ACC112 (cell line): ENCODE results near the gene KCNJ1.

Source experiments
- H2AFZ ChIP-seq: fragments of 200-600 bp; sonication (generic); one replicate; pipeline ENCODE4 v1.6.0; 2017; ENCODE audit warnings: antibody characterized with exemption, low read length; ENCODE audit not compliant: unreplicated experiment
- H3K27ac ChIP-seq: fragments of 200-600 bp; sonication (generic); 2 replicates; pipeline ENCODE4 v1.5.1; 2014; ENCODE audit warnings: low read depth, mild to moderate bottlenecking, antibody characterized with exemption, low read length, moderate library complexity
- H3K27me3 ChIP-seq: fragments of 200-600 bp; sonication (generic); 2 replicates; pipeline ENCODE4 v1.6.1; 2014; ENCODE audit warnings: mild to moderate bottlenecking, antibody characterized with exemption, low read length, moderate library complexity, mixed read lengths; ENCODE audit not compliant: insufficient read depth
- H3K36me3 ChIP-seq: fragments of 200-600 bp; sonication (generic); 2 replicates; pipeline ENCODE4 v1.6.1; 2016; ENCODE audit warnings: mild to moderate bottlenecking, antibody characterized with exemption, low read length, moderate library complexity, mixed read lengths; ENCODE audit not compliant: insufficient read depth
- H3K4me1 ChIP-seq: fragments of 200-600 bp; sonication (generic); one replicate; pipeline ENCODE4 v1.6.1; 2016; ENCODE audit warnings: low read length, mixed read lengths; ENCODE audit not compliant: insufficient read depth, unreplicated experiment, control insufficient read depth
- H3K4me3 ChIP-seq: fragments of 200-600 bp; sonication (generic); 2 replicates; pipeline ENCODE4 v1.5.1; 2014; ENCODE audit warnings: mild to moderate bottlenecking, low read depth, low read length
- H3K79me2 ChIP-seq: fragments of 200-600 bp; sonication (generic); one replicate; pipeline ENCODE4 v1.6.0; 2016; ENCODE audit warnings: low read length; ENCODE audit not compliant: control insufficient read depth, unreplicated experiment, insufficient read depth

The KCNJ1 gene

GRCh38 chr11:128891913-128892398, 24.9 kb upstream of the KCNJ1 start:
- no peaks in the 10 kb centered on the region for H3K79me2 ChIP-seq
- H3K36me3 ChIP-seq, result no peaks in the 10 kb centered on the region
- no peak overlapping the region for H3K4me3 ChIP-seq
- H2AFZ ChIP-seq, result no peak overlapping the region
- peaks cover 31% of the 10 kb centered on the region for H3K27me3 ChIP-seq
- H3K27ac ChIP-seq, result no peak overlapping the region
- H3K4me1 ChIP-seq, result no peaks in the 10 kb centered on the region

- H3K4me1 ChIP-seq, result no peaks in the 10 kb centered on the region
- H3K27ac ChIP-seq, result no peak within 1 kb of the TSS
- peak within 1 kb of the TSS; percentile 74 for H3K4me3 ChIP-seq
- H3K79me2 ChIP-seq, result no peaks in the 10 kb centered on the region
- H3K27me3 ChIP-seq, result peaks cover 31% of the 10 kb centered on the region
- peak within 1 kb of the TSS; percentile 29 for H2AFZ ChIP-seq
- H3K36me3 ChIP-seq, result no peaks in the 10 kb centered on the region
These were observed 23.7 kb upstream of the KCNJ1 start, which contains the start of gene KCNJ5 for GRCh38 chr11:128890543-128891368. KCNJ5 (plus strand) TSS chr11:128891356; CDS start chr11:128911274, 19,918 bp downstream.

GRCh38 chr11:128890216-128890542, 23.1 kb upstream of the KCNJ1 start:
- no peak overlapping the region for H3K27ac ChIP-seq
- no peak overlapping the region for H2AFZ ChIP-seq
- H3K27me3 ChIP-seq, result peaks cover 31% of the 10 kb centered on the region
- H3K36me3 ChIP-seq, result no peaks in the 10 kb centered on the region
- H3K79me2 ChIP-seq, result no peaks in the 10 kb centered on the region
- H3K4me3 ChIP-seq, result peak overlapping the region; percentile 74
- no peaks in the 10 kb centered on the region for H3K4me1 ChIP-seq

GRCh38 chr11:128889657-128890213, 22.6 kb upstream of the KCNJ1 start:
- Histone ChIP-seq H3K27ac (no peak overlapping the region), H3K4me1 (no peaks in the 10 kb centered on the region), H2AFZ (no peak overlapping the region), H3K4me3 (0 out of 2 replicates have a peak overlapping the region, but pooled peaks have one; percentile 74), H3K36me3 (no peaks in the 10 kb centered on the region), H3K79me2 (no peaks in the 10 kb centered on the region), H3K27me3 (peaks cover 31% of the 10 kb centered on the region)

- Histone ChIP-seq H3K27ac (no peak overlapping the region), H3K36me3 (no peaks in the 10 kb centered on the region), H3K4me3 (no peak overlapping the region), H3K4me1 (no peaks in the 10 kb centered on the region), H2AFZ (no peak overlapping the region), H3K27me3 (peaks cover 34% of the 10 kb centered on the region), H3K79me2 (no peaks in the 10 kb centered on the region)
These were observed 21.2 kb upstream of the KCNJ1 start for GRCh38 chr11:128888034-128888985.

GRCh38 chr11:128886406-128887124, 19.5 kb upstream of the KCNJ1 start:
- Histone ChIP-seq H3K4me1 (no peaks in the 10 kb centered on the region), H2AFZ (no peak overlapping the region), H3K27ac (no peak overlapping the region), H3K27me3 (peaks cover 48% of the 10 kb centered on the region), H3K36me3 (no peaks in the 10 kb centered on the region), H3K79me2 (no peaks in the 10 kb centered on the region), H3K4me3 (no peak overlapping the region)

GRCh38 chr11:128884703-128885338, 17.7 kb upstream of the KCNJ1 start:
- Histone ChIP-seq H3K36me3 (no peaks in the 10 kb centered on the region), H3K79me2 (no peaks in the 10 kb centered on the region), H3K27me3 (peaks cover 56% of the 10 kb centered on the region), H3K4me1 (no peaks in the 10 kb centered on the region), H3K27ac (no peak overlapping the region), H3K4me3 (no peak overlapping the region), H2AFZ (no peak overlapping the region)

GRCh38 chr11:128884054-128884453, 17.0 kb upstream of the KCNJ1 start:
- H3K79me2 ChIP-seq, result no peaks in the 10 kb centered on the region
- no peak overlapping the region for H3K4me3 ChIP-seq
- H3K36me3 ChIP-seq, result no peaks in the 10 kb centered on the region
- no peak overlapping the region for H3K27ac ChIP-seq
- no peak overlapping the region for H2AFZ ChIP-seq
- peaks cover 50% of the 10 kb centered on the region for H3K27me3 ChIP-seq
- no peaks in the 10 kb centered on the region for H3K4me1 ChIP-seq

- no peak overlapping the region for H3K27ac ChIP-seq
- peaks cover 51% of the 10 kb centered on the region for H3K27me3 ChIP-seq
- no peaks in the 10 kb centered on the region for H3K36me3 ChIP-seq
- no peak overlapping the region for H2AFZ ChIP-seq
- no peaks in the 10 kb centered on the region for H3K79me2 ChIP-seq
- no peak overlapping the region for H3K4me3 ChIP-seq
- no peaks in the 10 kb centered on the region for H3K4me1 ChIP-seq
These were observed 15.4 kb upstream of the KCNJ1 start for GRCh38 chr11:128882451-128882850.
